ENCODE measurements around the gene ATXN7L1.

GRCh38 chr7:105613611-105614330, 262.6 kb downstream of the ATXN7L1 start:
- TF ChIP-seq EZH2 (optimal IDR thresholded peaks at IDR 0.05; ENCODE audit: low read depth, low read length) (no peak), CTCF (IDR thresholded peaks at IDR 0.05; ENCODE audit: low read length) (no peak)

Data from MM.1S (cell line).